ENCODE data around the gene TTC32.

GRCh38 chr2:19871836-19872235 lies 29.9 kb downstream of the TTC32 start:
- TF ChIP-seq CTCF (IDR thresholded peaks at IDR 0.05) (no peak), POLR2A (IDR thresholded peaks at IDR 0.05) (no peak)
